OCI-LY3 (cell line): ENCODE results near the gene HSPA1L.

Experiments
- H2AFZ ChIP-seq: fragments of 200-600, 300-600 bp; shearing (Covaris generic); 2 replicates; pipeline ENCODE4 v1.6.0; 2014; ENCODE audit warnings: antibody characterized with exemption, low read depth, low read length
- H3K27ac ChIP-seq: fragments of 200-600, 300-600 bp; sonication (generic); 2 replicates; pipeline ENCODE4 v1.5.1; 2014; ENCODE audit warnings: mild to moderate bottlenecking, low read length, moderate library complexity, mixed read lengths
- H3K27me3 ChIP-seq: fragments of 200-600, 300-600 bp; sonication (generic); 2 replicates; pipeline ENCODE4 v1.6.1; 2014; ENCODE audit warnings: low read depth, low read length, mixed read lengths
- H3K36me3 ChIP-seq: fragments of 200-600, 300-600 bp; sonication (generic); replicated peaks from 2 replicates; pipeline ENCODE3; 2014; ENCODE audit warnings: low read depth, low read length, mixed read lengths
- H3K4me1 ChIP-seq: fragments of 300-600, 200-600 bp; sonication (generic); 2 replicates; pipeline ENCODE4 v1.6.1; 2014; ENCODE audit warnings: low read length, mixed read lengths
- H3K4me2 ChIP-seq: fragments of 200-600, 300-600 bp; sonication (generic); 2 replicates; pipeline ENCODE4 v1.6.1; 2014; ENCODE audit warnings: low read length, mixed read lengths
- H3K4me3 ChIP-seq: fragments of 300-600, 200-600 bp; sonication (generic); 2 replicates; pipeline ENCODE4 v1.5.1; 2014; ENCODE audit warnings: antibody characterized with exemption, mild to moderate bottlenecking, low read length, moderate library complexity
- H3K79me2 ChIP-seq: fragments of 300-600, 200-600 bp; shearing (Covaris generic); 2 replicates; pipeline ENCODE4 v1.6.1; 2014; ENCODE audit warnings: mild to moderate bottlenecking, low read length, mixed read lengths
- H3K9ac ChIP-seq: fragments of 300-600, 200-600 bp; shearing (Covaris generic); 2 replicates; pipeline ENCODE4 v1.6.0; 2014; ENCODE audit warnings: mild to moderate bottlenecking, low read length, moderate library complexity
- H3K9me3 ChIP-seq: fragments of 200-600, 300-600 bp; shearing (Covaris generic); 2 replicates; pipeline ENCODE4 v1.6.1; 2014; ENCODE audit warnings: low read length, mixed read lengths; ENCODE audit not compliant: insufficient read depth
- H4K20me1 ChIP-seq: fragments of 200-600, 300-600 bp; sonication (generic); 2 replicates; pipeline ENCODE4 v1.6.1; 2016; ENCODE audit warnings: low read length, mixed read lengths; ENCODE audit not compliant: insufficient read depth
- EZH2phosphoT487 ChIP-seq: fragments of 200-600 bp; shearing (Covaris generic); IDR thresholded peaks from 2 replicates; pipeline ENCODE4 v1.6.1; 2018; ENCODE audit warnings: antibody characterized with exemption, mixed run types, low read depth
- TF ChIP-seq, protein P1 (sequence below): fragments of 200-600, 300-600 bp; sonication (generic); IDR thresholded peaks from 2 replicates; pipeline ENCODE4 v1.5.1; 2014; ENCODE audit warnings: antibody characterized with exemption, low read length, low read depth

The HSPA1L gene

DNA sequence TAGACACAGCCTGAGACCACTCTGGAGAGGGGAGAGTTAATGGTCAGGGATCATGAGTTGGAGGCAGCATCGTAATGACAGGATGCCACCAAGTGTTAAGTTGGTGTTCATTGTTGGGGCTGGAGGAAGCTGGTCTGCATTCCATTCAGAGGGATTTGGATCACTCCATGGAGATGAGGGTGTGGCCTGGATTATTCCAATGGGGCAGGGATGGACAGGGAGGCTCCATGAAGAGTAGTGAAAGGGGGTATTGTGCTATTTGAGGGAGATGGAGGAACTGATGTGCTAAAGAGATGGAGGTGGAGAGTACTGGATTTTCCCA is 51.5 kb downstream of the HSPA1L start:
- no peaks in the 10 kb centered on the region for H3K4me1 ChIP-seq
- no peak overlapping the region for H3K4me2 ChIP-seq
- no peak overlapping the region for H3K27ac ChIP-seq
- TF ChIP-seq, protein P1, sequence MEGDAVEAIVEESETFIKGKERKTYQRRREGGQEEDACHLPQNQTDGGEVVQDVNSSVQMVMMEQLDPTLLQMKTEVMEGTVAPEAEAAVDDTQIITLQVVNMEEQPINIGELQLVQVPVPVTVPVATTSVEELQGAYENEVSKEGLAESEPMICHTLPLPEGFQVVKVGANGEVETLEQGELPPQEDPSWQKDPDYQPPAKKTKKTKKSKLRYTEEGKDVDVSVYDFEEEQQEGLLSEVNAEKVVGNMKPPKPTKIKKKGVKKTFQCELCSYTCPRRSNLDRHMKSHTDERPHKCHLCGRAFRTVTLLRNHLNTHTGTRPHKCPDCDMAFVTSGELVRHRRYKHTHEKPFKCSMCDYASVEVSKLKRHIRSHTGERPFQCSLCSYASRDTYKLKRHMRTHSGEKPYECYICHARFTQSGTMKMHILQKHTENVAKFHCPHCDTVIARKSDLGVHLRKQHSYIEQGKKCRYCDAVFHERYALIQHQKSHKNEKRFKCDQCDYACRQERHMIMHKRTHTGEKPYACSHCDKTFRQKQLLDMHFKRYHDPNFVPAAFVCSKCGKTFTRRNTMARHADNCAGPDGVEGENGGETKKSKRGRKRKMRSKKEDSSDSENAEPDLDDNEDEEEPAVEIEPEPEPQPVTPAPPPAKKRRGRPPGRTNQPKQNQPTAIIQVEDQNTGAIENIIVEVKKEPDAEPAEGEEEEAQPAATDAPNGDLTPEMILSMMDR = no peak
- no peak for TF ChIP-seq EZH2phosphoT487
- H3K4me3 ChIP-seq = no peak overlapping the region
- no peaks in the 10 kb centered on the region for H3K27me3 ChIP-seq
- H3K79me2 ChIP-seq = no peaks in the 10 kb centered on the region
- no peaks in the 10 kb centered on the region for H4K20me1 ChIP-seq
- no peak overlapping the region for H3K9ac ChIP-seq
- peaks cover 4% of the 10 kb centered on the region for H3K36me3 ChIP-seq
- no peaks in the 10 kb centered on the region for H3K9me3 ChIP-seq
- no peak overlapping the region for H2AFZ ChIP-seq

DNA sequence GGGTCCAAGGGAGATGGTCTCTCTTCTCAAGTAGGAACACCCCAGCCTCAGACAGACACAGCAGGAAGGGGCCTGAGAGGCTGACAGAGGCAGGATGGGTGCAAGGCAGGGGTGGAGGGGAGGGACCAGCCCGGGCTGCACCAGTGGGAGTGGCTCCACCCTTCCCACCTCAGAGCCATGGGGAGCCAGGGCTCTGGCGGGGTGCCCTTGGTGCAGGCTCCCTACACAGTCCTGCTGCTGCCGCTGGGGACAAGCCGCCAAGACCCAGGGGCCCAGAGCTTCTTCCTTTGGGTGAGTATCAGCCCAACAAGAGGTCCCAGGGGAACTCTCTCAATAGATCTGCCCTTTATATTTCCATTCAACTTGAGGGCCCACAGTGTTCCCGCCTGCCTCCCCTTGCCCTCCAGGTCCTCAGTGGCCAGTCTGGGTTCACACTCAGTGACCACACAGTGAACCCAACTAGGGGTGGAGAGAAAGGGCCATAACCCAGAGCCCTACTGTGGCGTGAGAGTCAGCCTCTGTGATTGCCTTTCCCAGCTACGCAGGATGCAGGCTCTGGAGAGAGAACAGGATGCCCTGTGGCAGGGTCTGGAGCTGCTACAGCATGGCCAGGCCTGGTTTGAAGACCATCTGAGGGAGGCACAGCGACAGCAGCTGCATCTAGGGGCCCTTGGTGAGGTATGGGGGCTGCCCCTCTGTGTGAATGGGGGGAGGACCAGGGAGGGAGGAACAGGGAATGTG is 52.0 kb downstream of the HSPA1L start:
- Histone ChIP-seq H3K36me3 (peaks cover 4% of the 10 kb centered on the region), H3K27ac (no peak overlapping the region), H4K20me1 (no peaks in the 10 kb centered on the region), H3K9ac (no peak overlapping the region), H3K9me3 (no peaks in the 10 kb centered on the region), H3K4me2 (no peak overlapping the region), H3K4me3 (no peak overlapping the region), H3K4me1 (no peaks in the 10 kb centered on the region), H3K27me3 (no peaks in the 10 kb centered on the region), H3K79me2 (no peaks in the 10 kb centered on the region), H2AFZ (no peak overlapping the region)
- no peak for TF ChIP-seq EZH2phosphoT487
- TF ChIP-seq, protein P1 = no peak

DNA sequence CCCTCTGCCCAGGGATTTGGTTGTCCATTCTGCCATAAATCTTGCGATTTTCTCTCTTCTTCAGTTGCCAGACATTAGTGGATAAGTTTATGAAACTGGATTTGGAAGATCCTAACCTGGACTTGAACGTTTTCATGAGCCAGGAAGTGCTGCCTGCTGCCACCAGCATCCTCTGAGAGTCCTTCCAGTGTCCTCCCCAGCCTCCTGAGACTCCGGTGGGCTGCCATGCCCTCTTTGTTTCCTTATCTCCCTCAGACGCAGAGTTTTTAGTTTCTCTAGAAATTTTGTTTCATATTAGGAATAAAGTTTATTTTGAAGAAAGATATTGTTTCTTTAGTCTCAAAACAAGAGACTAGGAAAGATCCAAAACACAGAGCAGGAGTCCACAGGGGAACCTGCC is 52.7 kb downstream of the HSPA1L start, which contains the start of gene SAPCD1:
Gene SAPCD1, plus strand, starts transcription at position 301 of the 400 bp plus-strand sequence. CDS start 399 bp downstream, outside the sequence.
- no peaks in the 10 kb centered on the region for H3K4me1 ChIP-seq
- H3K27me3 ChIP-seq = no peaks in the 10 kb centered on the region
- no peak within 1 kb of the TSS for H2AFZ ChIP-seq
- no peak within 1 kb of the TSS for H3K4me2 ChIP-seq
- no peaks in the 10 kb centered on the region for H4K20me1 ChIP-seq
- H3K79me2 ChIP-seq = no peaks in the 10 kb centered on the region
- no peak for TF ChIP-seq EZH2phosphoT487
- TF ChIP-seq, protein P1 = no peak
- H3K36me3 ChIP-seq = peaks cover 4% of the 10 kb centered on the region
- H3K9ac ChIP-seq = no peak within 1 kb of the TSS
- H3K4me3 ChIP-seq = no peak within 1 kb of the TSS
- H3K27ac ChIP-seq = no peak within 1 kb of the TSS
- no peaks in the 10 kb centered on the region for H3K9me3 ChIP-seq

DNA sequence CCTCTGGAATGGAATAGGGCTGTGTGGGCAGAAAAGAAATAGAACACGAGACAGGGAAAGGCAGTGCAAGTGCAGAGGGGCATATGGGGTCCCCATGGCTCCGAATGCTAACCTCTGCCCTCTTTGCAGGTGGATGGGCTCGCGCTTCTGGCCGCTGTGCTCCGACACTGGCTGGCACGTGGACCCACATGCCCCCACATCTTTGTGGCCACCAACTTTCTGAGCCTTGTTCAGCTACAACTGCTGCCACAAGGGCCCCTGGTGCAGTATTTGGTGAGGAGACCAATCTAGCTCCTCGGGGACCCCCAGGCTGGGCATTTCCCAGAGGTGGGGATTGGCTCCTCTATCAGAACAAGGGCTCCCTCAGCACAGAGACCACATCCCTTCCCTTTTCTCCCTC is 53.7 kb downstream of the HSPA1L start:
- Histone ChIP-seq H3K4me2 (no peak overlapping the region), H4K20me1 (no peaks in the 10 kb centered on the region), H3K4me1 (no peaks in the 10 kb centered on the region), H3K4me3 (no peak overlapping the region), H3K79me2 (no peaks in the 10 kb centered on the region), H3K9me3 (no peaks in the 10 kb centered on the region), H2AFZ (no peak overlapping the region), H3K9ac (no peak overlapping the region), H3K27me3 (no peaks in the 10 kb centered on the region), H3K27ac (no peak overlapping the region), H3K36me3 (peaks cover 4% of the 10 kb centered on the region)
- no peak for TF ChIP-seq EZH2phosphoT487
- TF ChIP-seq, protein P1 = no peak
